Stimulated activated CD8-positive, alpha-beta memory T cell treated with anti-CD3 and anti-CD28 coated beads, Interleukin-12 subunit alpha, Interleukin-12 subunit beta, amount 100 ng/mL, for 4 hours (primary cell): ENCODE measurements around the gene USH1C.

Source experiments
- DNase-seq: peaks from one replicate; pipeline ENCODE4 v3.0.0-alpha.2; 2020; ENCODE audit warnings: low read depth

USH1C gene

GRCh38 chr11:17504330-17505107 lies 39.7 kb downstream of the USH1C start:
- peak; percentile 43 for DNase-seq

- no peak for DNase-seq
These were observed 41.6 kb downstream of the USH1C start for GRCh38 chr11:17502630-17503029.

GRCh38 chr11:17500673-17501072 lies 43.5 kb downstream of the USH1C start:
- no peak for DNase-seq

- no peak for DNase-seq
These were observed 45.7 kb downstream of the USH1C start for GRCh38 chr11:17498475-17498874.

GRCh38 chr11:17498058-17498457 lies 46.2 kb downstream of the USH1C start:
- no peak for DNase-seq

- no peak for DNase-seq
These were observed 47.8 kb downstream of the USH1C start for GRCh38 chr11:17496406-17496805.

- no peak for DNase-seq
These were observed 50.2 kb downstream of the USH1C start for GRCh38 chr11:17494019-17494418.

- DNase-seq: no peak
These were observed 53.3 kb downstream of the USH1C start for GRCh38 chr11:17490938-17491337.

GRCh38 chr11:17490232-17490631 lies 54.0 kb downstream of the USH1C start:
- DNase-seq: no peak

- no peak for DNase-seq
These were observed 54.5 kb downstream of the USH1C start for GRCh38 chr11:17489751-17490150.

- DNase-seq: no peak
These were observed 55.7 kb downstream of the USH1C start for GRCh38 chr11:17488563-17488962.

- no peak for DNase-seq
These were observed 57.6 kb downstream of the USH1C start for GRCh38 chr11:17486646-17487045.

- no peak for DNase-seq
These were observed 60.7 kb downstream of the USH1C start for GRCh38 chr11:17483505-17483904.

- DNase-seq: no peak
These were observed 62.3 kb downstream of the USH1C start for GRCh38 chr11:17481905-17482304.

GRCh38 chr11:17479284-17480214 lies 64.7 kb downstream of the USH1C start:
- no peak for DNase-seq

GRCh38 chr11:17478070-17478469 lies 66.1 kb downstream of the USH1C start:
- DNase-seq: no peak

- no peak for DNase-seq
These were observed 66.9 kb downstream of the USH1C start for GRCh38 chr11:17477361-17477760.

- DNase-seq: no peak
These were observed 67.2 kb downstream of the USH1C start for GRCh38 chr11:17477084-17477333.

- no peak for DNase-seq
These were observed 67.7 kb downstream of the USH1C start, which contains the start of gene ABCC8 for GRCh38 chr11:17476317-17477083. Gene ABCC8 (minus strand): TSS chr11:17476845. CDS start chr11:17476776, 69 bp downstream.

- no peak for DNase-seq
These were observed 68.4 kb downstream of the USH1C start for GRCh38 chr11:17475666-17476316.

- DNase-seq: no peak
These were observed 71.0 kb downstream of the USH1C start for GRCh38 chr11:17473071-17473744.
